GM18873 (cell line): ENCODE measurements around the gene TUBA3C.

ENCODE experiments used
- ATAC-seq: cut with Tn5 transposase; IDR thresholded peaks from one replicate; pipeline ENCODE4 v1.9.1; 2021; ENCODE audit warnings: mild to moderate bottlenecking, moderate library complexity, moderate number of reproducible peaks; ENCODE audit not compliant: unreplicated experiment, low FRiP score

The TUBA3C gene

GRCh38 chr13:19169496-19169895, 12.1 kb downstream of the TUBA3C start:
- no peak for ATAC-seq

- ATAC-seq, result no peak
Measured at GRCh38 chr13:19161308-19161707, 20.3 kb downstream of the TUBA3C start.

GRCh38 chr13:19159761-19160420, 21.7 kb downstream of the TUBA3C start:
- ATAC-seq, result no peak

- no peak for ATAC-seq
Measured at GRCh38 chr13:19159181-19159580, 22.4 kb downstream of the TUBA3C start.

GRCh38 chr13:19158526-19159174, 23.0 kb downstream of the TUBA3C start:
- no peak for ATAC-seq

- no peak for ATAC-seq
Measured at GRCh38 chr13:19158006-19158405, 23.6 kb downstream of the TUBA3C start.

GRCh38 chr13:19157461-19157860, 24.2 kb downstream of the TUBA3C start:
- no peak for ATAC-seq

GRCh38 chr13:19156013-19156825, 25.4 kb downstream of the TUBA3C start:
- no peak for ATAC-seq

GRCh38 chr13:19155321-19155861, 26.2 kb downstream of the TUBA3C start:
- ATAC-seq, result no peak

GRCh38 chr13:19154843-19155242, 26.8 kb downstream of the TUBA3C start:
- no peak for ATAC-seq

- ATAC-seq, result no peak
Measured at GRCh38 chr13:19153782-19154450, 27.7 kb downstream of the TUBA3C start.

- no peak for ATAC-seq
Measured at GRCh38 chr13:19152403-19152802, 29.2 kb downstream of the TUBA3C start.

GRCh38 chr13:19151581-19152263, 29.9 kb downstream of the TUBA3C start:
- no peak for ATAC-seq

- no peak for ATAC-seq
Measured at GRCh38 chr13:19150712-19151228, 30.9 kb downstream of the TUBA3C start.

GRCh38 chr13:19150226-19150625, 31.4 kb downstream of the TUBA3C start:
- ATAC-seq, result no peak

GRCh38 chr13:19148561-19148960, 33.1 kb downstream of the TUBA3C start:
- ATAC-seq, result no peak
